Activated CD8-positive, alpha-beta T cell treated with anti-CD3 and anti-CD28 coated beads for 36 hours (primary cell): ENCODE results near the gene PARD6G. TPM values are rescaled to one million over a fixed set of nuclear protein-coding genes. Genes with fewer than 3 reads are reported as not detected.

Experiments
- ATAC-seq: fragments of 200-7000 bp; cut with Tn5 transposase; one replicate; pipeline ENCODE4 v1.10.0; 2021; ENCODE audit warnings: mild to moderate bottlenecking, moderate library complexity
- CTCF ChIA-PET: fragments of 350-600 bp; sonication (Branson Sonifier 250); formaldehyde crosslinking; loops from one replicate; lab custom pipeline; 2021; ENCODE audit warnings: antibody characterized with exemption; lab: Charles Lee
- POLR2A ChIA-PET: fragments of 350-600 bp; sonication (Branson Sonifier 250); formaldehyde crosslinking; loops from one replicate; lab custom pipeline; 2021; ENCODE audit warnings: antibody characterized with exemption; lab: Charles Lee
- DNase-seq: peaks from one replicate; pipeline ENCODE4 v3.0.0-alpha.2; 2020
- H3K27ac Mint-ChIP-seq: one replicate; pipeline ENCODE4 v1.8.0; 2021; ENCODE audit warnings: mild to moderate bottlenecking, mixed read lengths
- H3K27me3 Mint-ChIP-seq: one replicate; pipeline ENCODE4 v1.8.0; 2021; ENCODE audit warnings: mixed read lengths
- H3K36me3 Mint-ChIP-seq: one replicate; pipeline ENCODE4 v1.8.0; 2021; ENCODE audit warnings: low read depth, mixed read lengths
- H3K4me1 Mint-ChIP-seq: one replicate; pipeline ENCODE4 v1.8.0; 2021; ENCODE audit warnings: low read depth, mixed read lengths
- H3K4me3 Mint-ChIP-seq: one replicate; pipeline ENCODE4 v1.8.0; 2021; ENCODE audit warnings: mild to moderate bottlenecking, moderate library complexity, mixed read lengths
- H3K9me3 Mint-ChIP-seq: one replicate; pipeline ENCODE4 v1.8.0; 2021; ENCODE audit warnings: mixed read lengths
- CTCF ChIP-seq: fragments of 200-600 bp; IDR thresholded peaks from one replicate; pipeline ENCODE4 v1.8.0; 2022; ENCODE audit warnings: antibody characterized with exemption, mild to moderate bottlenecking
- intact Hi-C: fragments of 100-400 bp; cut with micrococcal nuclease; formaldehyde crosslinking; loops from one replicate; pipeline ENCODE4 v1.10.0; 2022
- total RNA-seq, 2 experiments: library from RNA; stranded (reverse); gene quantifications; one replicate each; pipeline ENCODE4 v1.2.3, GENCODE V29; 2021

PARD6G gene
- total RNA-seq, 2 experiments from 2014 or later = 0.16 to 0.23 TPM

- no peaks in the 10 kb centered on the region for H3K27me3 Mint-ChIP-seq
- no peaks in the 10 kb centered on the region for H3K4me1 Mint-ChIP-seq
- ATAC-seq (no peak), DNase-seq (no peak)
- ChIA-PET POLR2A (no interaction called here), CTCF (interaction anchor here (0.6 to 3.1 kb wide), 4 partner anchors 12 to 73 kb away, joined by 3 to 13 read pairs (median 7); no protein-coding TSS in a partner anchor)
- no peak overlapping the region for H3K4me3 Mint-ChIP-seq
- H3K36me3 Mint-ChIP-seq = no peaks in the 10 kb centered on the region
- H3K9me3 Mint-ChIP-seq = no peaks in the 10 kb centered on the region
- no peak for TF ChIP-seq CTCF
- H3K27ac Mint-ChIP-seq = no peak overlapping the region
- intact Hi-C loops = no loop called here
Observed at GRCh38 chr18:80183273-80184050, 63.9 kb downstream of the PARD6G start.

GRCh38 chr18:80182855-80183254 is 64.5 kb downstream of the PARD6G start:
- DNase-seq = no peak
- ChIA-PET POLR2A (no interaction called here), CTCF (interaction anchor here (0.6 to 3.1 kb wide), 4 partner anchors 12 to 74 kb away, joined by 3 to 13 read pairs (median 7); no protein-coding TSS in a partner anchor)
- Mint-ChIP-seq H3K27ac (no peak overlapping the region), H3K4me3 (no peak overlapping the region), H3K9me3 (no peaks in the 10 kb centered on the region), H3K36me3 (no peaks in the 10 kb centered on the region), H3K27me3 (no peaks in the 10 kb centered on the region), H3K4me1 (no peaks in the 10 kb centered on the region)
- intact Hi-C loops = no loop called here
- TF ChIP-seq CTCF = no peak
- ATAC-seq = no peak

GRCh38 chr18:80181642-80182461 is 65.5 kb downstream of the PARD6G start:
- H3K9me3 Mint-ChIP-seq = no peaks in the 10 kb centered on the region
- no peaks in the 10 kb centered on the region for H3K36me3 Mint-ChIP-seq
- ATAC-seq = no peak
- no peak overlapping the region for H3K27ac Mint-ChIP-seq
- CTCF ChIA-PET = interaction anchor here (0.9 to 3.1 kb wide), 3 partner anchors 9 to 24 kb away, joined by 4 to 13 read pairs (median 11); no protein-coding TSS in a partner anchor
- H3K4me1 Mint-ChIP-seq = no peaks in the 10 kb centered on the region
- DNase-seq = no peak
- H3K27me3 Mint-ChIP-seq = peaks cover under 1% of the 10 kb centered on the region
- TF ChIP-seq CTCF = no peak
- POLR2A ChIA-PET = no interaction called here
- intact Hi-C loops = no loop called here
- no peak overlapping the region for H3K4me3 Mint-ChIP-seq

- H3K27ac Mint-ChIP-seq = no peak overlapping the region
- H3K4me3 Mint-ChIP-seq = no peak overlapping the region
- TF ChIP-seq CTCF = no peak
- no peaks in the 10 kb centered on the region for H3K36me3 Mint-ChIP-seq
- H3K9me3 Mint-ChIP-seq = no peaks in the 10 kb centered on the region
- POLR2A ChIA-PET = no interaction called here
- intact Hi-C loops = no loop called here
- no peak for DNase-seq
- CTCF ChIA-PET = interaction anchor here (0.8 to 3.1 kb wide), 4 partner anchors 10 to 23 kb away, joined by 3 to 13 read pairs (median 4); no protein-coding TSS in a partner anchor
- H3K4me1 Mint-ChIP-seq = peaks cover 1% of the 10 kb centered on the region
- H3K27me3 Mint-ChIP-seq = peaks cover 3% of the 10 kb centered on the region
- ATAC-seq = no peak
Observed at GRCh38 chr18:80180778-80181564, 66.3 kb downstream of the PARD6G start.
